Right atrium auricular region (tissue), 2 donors: Measurements from ENCODE around the gene CWF19L1. TPM values are rescaled to one million over a fixed set of nuclear protein-coding genes. Genes with fewer than 3 reads are reported as not detected.

Source experiments
- DNase-seq: peaks from one replicate; pipeline ENCODE4 v3.0.0-alpha.2; 2019; ENCODE audit warnings: low spot score
- H3K27ac ChIP-seq, 2 donors: fragments of 200-600 bp; sonication (generic); 1 replicate in 1 of 2; 2 replicates in 1 of 2; pipeline ENCODE4 v1.5.1; 2016 to 2019
- H3K27me3 ChIP-seq, 2 donors: fragments of 200-600 bp; sonication (generic); one replicate each; pipeline versions ENCODE4 v1.5.1 to v1.6.0; 2017 to 2019
- H3K36me3 ChIP-seq: fragments of 200-600 bp; sonication (generic); one replicate; pipeline ENCODE4 v1.5.1; 2016
- H3K4me1 ChIP-seq, 2 donors: fragments of 200-600 bp; sonication (generic); one replicate each; pipeline versions ENCODE4 v1.5.1 to v1.6.0; 2017 to 2019
- H3K4me3 ChIP-seq, 2 donors: fragments of 200-600 bp; sonication (generic); 1 replicate in 1 of 2; 2 replicates in 1 of 2; pipeline ENCODE4 v1.5.1; 2017 to 2019; ENCODE audit warnings: mild to moderate bottlenecking in 1 of 2, moderate library complexity in 1 of 2
- H3K9me3 ChIP-seq, 2 donors: fragments of 200-600 bp; sonication (generic); one replicate each; pipeline ENCODE4 v1.5.1; 2019
- CTCF ChIP-seq, 2 donors: fragments of 200-600 bp; sonication (generic); IDR thresholded peaks; one replicate each; pipeline ENCODE4 v1.5.1; 2019; ENCODE audit warnings: antibody characterized with exemption in 2 of 2
- total RNA-seq, 2 donors: library from RNA; depleted of rRNA; stranded (reverse); fragments of >200 nt; gene quantifications; one replicate each; pipeline ENCODE4 v1.1.0, GENCODE V29; 2016

The CWF19L1 gene
- total RNA-seq, 2 donors from 2014 or later, result 8.1 to 10.5 TPM

DNA sequence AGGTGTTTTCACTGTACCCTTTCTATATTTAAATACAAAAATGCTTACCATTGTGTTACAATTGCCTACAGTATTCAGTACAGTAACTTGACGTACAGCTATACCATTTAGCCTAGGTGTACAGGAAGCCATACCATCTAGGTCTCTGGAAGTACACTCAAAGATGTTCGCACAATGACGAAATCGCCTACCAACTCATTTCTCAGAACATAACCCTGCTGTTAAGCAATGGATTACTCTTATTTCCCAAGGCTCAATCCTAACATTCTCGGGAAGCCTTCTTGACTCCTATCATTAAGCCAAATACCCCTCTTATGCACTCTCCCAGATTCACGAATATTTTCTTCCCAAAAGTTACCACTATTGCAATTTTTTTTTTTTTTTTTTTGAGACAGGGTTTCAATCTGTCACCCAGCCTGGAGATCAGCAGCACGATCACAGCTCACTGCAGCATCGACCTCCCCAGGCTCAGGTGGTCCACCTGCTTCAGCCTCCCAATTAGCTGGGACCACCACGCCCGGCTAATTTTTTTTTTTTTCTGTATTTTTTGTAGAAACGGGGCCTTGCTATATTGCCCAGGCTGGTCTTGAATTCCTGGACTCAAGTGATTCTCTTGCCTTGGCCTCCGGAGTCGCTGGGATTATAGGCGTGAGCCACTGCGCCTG lies 1.5 kb downstream of the CWF19L1 start:
- H3K36me3 ChIP-seq, result peaks cover 1% of the 10 kb centered on the region
- no peaks in the 10 kb centered on the region for H3K9me3 ChIP-seq
- no peak for DNase-seq
- no peaks in the 10 kb centered on the region for H3K27me3 ChIP-seq
- H3K4me1 ChIP-seq, result peaks cover 0 to 22% of the 10 kb centered on the region in 2 donors
- no peak for TF ChIP-seq CTCF (IDR thresholded peaks at IDR 0.05)
- H3K4me3 ChIP-seq, result peak overlapping the region in 1 of 2 donors; percentile 76
- H3K27ac ChIP-seq, result no peak overlapping the region

GRCh38 chr10:100254191-100254590 lies 13.2 kb downstream of the CWF19L1 start:
- Histone ChIP-seq H3K4me1 (no peaks in the 10 kb centered on the region), H3K27me3 (no peaks in the 10 kb centered on the region), H3K4me3 (no peak overlapping the region), H3K36me3 (peaks cover 76% of the 10 kb centered on the region), H3K9me3 (no peaks in the 10 kb centered on the region), H3K27ac (no peak overlapping the region)
- no peak for TF ChIP-seq CTCF (IDR thresholded peaks at IDR 0.05)
- no peak for DNase-seq

DNA sequence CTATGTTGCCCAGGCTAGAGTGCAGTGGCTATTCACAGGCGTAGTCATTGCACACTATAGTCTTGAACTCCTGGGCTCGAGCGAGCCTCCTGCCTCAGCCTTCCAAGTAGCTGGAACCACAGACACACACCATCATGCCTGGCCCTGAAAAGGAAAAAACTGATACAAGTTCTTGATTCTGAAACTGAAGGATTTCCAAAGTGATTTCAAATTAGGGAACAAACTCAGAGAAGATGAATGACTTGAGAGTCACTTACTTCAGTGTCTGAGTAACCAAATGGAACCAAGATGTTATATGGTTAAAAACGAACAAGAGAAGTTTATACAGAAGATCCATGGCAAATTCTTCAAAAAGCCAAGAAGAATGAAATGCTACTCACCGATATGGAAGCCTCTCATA lies 14.4 kb downstream of the CWF19L1 start:
- no peaks in the 10 kb centered on the region for H3K27me3 ChIP-seq
- H3K36me3 ChIP-seq, result peaks cover 74% of the 10 kb centered on the region
- TF ChIP-seq CTCF (IDR thresholded peaks at IDR 0.05), result no peak
- DNase-seq, result no peak
- no peak overlapping the region for H3K4me3 ChIP-seq
- no peaks in the 10 kb centered on the region for H3K9me3 ChIP-seq
- H3K27ac ChIP-seq, result no peak overlapping the region
- no peaks in the 10 kb centered on the region for H3K4me1 ChIP-seq

- Histone ChIP-seq H3K27me3 (no peaks in the 10 kb centered on the region), H3K27ac (peak overlapping the region in 1 of 2 donors; percentile 7), H3K4me1 (no peaks in the 10 kb centered on the region), H3K4me3 (no peak overlapping the region), H3K9me3 (no peaks in the 10 kb centered on the region), H3K36me3 (peaks cover 64% of the 10 kb centered on the region)
- DNase-seq, result no peak
- no peak for TF ChIP-seq CTCF (IDR thresholded peaks at IDR 0.05)
Measured at GRCh38 chr10:100248820-100249219, 18.6 kb downstream of the CWF19L1 start.

DNA sequence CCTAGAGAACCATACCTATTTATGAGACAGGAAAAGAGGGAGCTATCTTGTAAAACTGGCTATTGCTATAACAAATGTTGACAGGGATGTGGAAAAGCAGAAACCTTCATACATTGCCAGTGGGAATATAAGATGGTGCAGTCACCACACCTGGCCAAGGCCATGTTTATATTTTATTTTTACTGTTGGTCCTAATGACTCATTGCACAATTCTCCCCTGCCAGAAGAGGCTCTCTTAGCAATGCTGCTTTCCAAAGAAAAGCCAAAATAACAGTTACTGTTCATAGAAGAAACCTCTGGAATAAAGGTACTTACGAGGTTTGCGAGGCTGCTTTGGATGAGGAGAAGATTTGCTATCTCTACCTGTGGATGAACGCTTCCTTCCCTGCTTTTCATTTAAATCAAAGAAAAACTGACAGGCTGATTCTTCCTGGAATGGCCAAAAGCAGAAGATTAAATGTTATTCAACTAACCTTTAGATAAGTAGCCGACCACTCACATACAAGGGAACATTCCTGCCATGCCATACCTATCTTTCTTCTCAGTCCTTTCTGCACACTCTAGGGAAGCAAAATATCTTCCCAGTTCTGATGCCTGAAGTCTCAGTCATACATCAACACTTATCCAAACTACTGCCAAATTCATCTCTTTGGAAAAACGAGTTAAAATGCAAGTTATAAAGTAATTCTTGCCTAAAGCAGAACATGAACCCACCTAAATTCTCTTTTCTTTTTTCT lies 21.8 kb downstream of the CWF19L1 start:
- H3K36me3 ChIP-seq, result peaks cover 55% of the 10 kb centered on the region
- no peaks in the 10 kb centered on the region for H3K9me3 ChIP-seq

More for the DNA sequence above, 21.8 kb downstream of the CWF19L1 start:
- Histone ChIP-seq H3K4me3 (no peak overlapping the region), H3K4me1 (no peaks in the 10 kb centered on the region), H3K27me3 (no peaks in the 10 kb centered on the region), H3K27ac (no peak overlapping the region)
- DNase-seq, result no peak
- TF ChIP-seq CTCF (IDR thresholded peaks at IDR 0.05), result no peak
